WTC11 (cell line): Measurements from ENCODE around the gene SPEM3.

ENCODE experiments used
- SP1 ChIP-seq: sonication (generic); formaldehyde crosslinking; conservative IDR thresholded peaks from 2 replicates; pipeline ENCODE4 v1.8.1; 2022; ENCODE audit warnings: missing genetic modification reagents
- TF ChIP-seq, protein P1 (sequence below): fragments of 250-450 bp; sonication (Bioruptor Pico); IDR thresholded peaks from 2 replicates; pipeline ENCODE4 v1.9.0; 2021; ENCODE audit warnings: mild to moderate bottlenecking
- TF ChIP-seq, protein P2 (sequence below): fragments of 200-600 bp; IDR thresholded peaks from 2 replicates; pipeline ENCODE4 v1.8.0; 2022; ENCODE audit warnings: antibody characterized with exemption

DNA sequence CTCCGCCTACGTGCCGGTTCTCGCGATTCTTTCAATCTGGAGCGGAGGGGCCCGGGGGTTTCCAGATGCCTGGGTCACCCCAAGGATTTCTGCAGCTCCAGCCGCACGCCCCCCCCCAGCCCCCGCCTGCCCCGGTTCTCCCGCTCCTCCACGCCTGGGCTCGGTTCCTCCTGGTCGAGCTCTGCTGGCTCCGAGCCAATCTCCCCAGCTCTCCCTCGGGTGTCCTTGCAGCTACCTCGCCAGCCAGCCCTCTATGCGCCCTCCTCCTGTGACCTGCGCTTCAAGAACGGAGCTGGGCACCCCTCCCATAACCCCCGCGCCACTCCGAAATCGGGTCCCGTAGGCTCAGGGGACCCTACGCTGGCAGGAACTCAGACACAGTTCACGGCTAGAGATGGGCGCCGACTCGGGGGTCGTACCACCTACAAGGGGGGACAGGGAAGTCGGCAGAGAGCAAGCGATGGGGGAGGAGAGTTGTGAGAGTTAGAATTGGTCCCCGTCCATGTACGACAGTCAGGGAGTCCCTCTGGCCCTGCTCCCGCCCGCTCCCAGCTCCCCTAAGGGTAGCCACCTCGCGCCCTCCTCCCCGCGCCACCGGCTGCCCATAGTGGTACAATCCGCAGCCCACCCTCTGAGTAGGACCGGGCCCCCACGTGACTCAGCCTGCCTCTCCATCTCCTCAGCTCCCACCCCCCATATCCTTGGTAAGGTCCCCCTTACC is 11.6 kb downstream of the SPEM3 start:
- TF ChIP-seq, protein P1, sequence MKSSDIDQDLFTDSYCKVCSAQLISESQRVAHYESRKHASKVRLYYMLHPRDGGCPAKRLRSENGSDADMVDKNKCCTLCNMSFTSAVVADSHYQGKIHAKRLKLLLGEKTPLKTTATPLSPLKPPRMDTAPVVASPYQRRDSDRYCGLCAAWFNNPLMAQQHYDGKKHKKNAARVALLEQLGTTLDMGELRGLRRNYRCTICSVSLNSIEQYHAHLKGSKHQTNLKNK (CRISPR knock-in tag): no peak
- peak; percentile 53 for TF ChIP-seq SP1 (CRISPR knock-in tag)
- TF ChIP-seq, protein P2, sequence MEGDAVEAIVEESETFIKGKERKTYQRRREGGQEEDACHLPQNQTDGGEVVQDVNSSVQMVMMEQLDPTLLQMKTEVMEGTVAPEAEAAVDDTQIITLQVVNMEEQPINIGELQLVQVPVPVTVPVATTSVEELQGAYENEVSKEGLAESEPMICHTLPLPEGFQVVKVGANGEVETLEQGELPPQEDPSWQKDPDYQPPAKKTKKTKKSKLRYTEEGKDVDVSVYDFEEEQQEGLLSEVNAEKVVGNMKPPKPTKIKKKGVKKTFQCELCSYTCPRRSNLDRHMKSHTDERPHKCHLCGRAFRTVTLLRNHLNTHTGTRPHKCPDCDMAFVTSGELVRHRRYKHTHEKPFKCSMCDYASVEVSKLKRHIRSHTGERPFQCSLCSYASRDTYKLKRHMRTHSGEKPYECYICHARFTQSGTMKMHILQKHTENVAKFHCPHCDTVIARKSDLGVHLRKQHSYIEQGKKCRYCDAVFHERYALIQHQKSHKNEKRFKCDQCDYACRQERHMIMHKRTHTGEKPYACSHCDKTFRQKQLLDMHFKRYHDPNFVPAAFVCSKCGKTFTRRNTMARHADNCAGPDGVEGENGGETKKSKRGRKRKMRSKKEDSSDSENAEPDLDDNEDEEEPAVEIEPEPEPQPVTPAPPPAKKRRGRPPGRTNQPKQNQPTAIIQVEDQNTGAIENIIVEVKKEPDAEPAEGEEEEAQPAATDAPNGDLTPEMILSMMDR: no peak
